GM10248 (cell line): ENCODE data around the gene MYORG.
A peak's percentile ranks its signal among the peaks of the same experiment; 100 is the strongest.

Experiments used
- CTCF ChIA-PET: fragments of 300-600 bp; sonication (Branson Sonifier 250); formaldehyde crosslinking; extraction: SDS; loops from one replicate; lab custom pipeline; 2021; ENCODE audit warnings: antibody characterized with exemption; lab: Yijun Ruan, JAX
- POLR2A ChIA-PET: fragments of 350-650 bp; sonication (Branson Sonifier 250); formaldehyde crosslinking; extraction: SDS; loops from one replicate; lab custom pipeline; 2020; ENCODE audit warnings: antibody characterized with exemption; lab: Yijun Ruan, JAX
- DNase-seq: peaks from one replicate; pipeline ENCODE4 v3.0.0; 2012; ENCODE audit errors: extremely low spot score
- CTCF ChIP-seq: IDR thresholded peaks from 2 replicates; pipeline ENCODE4 v1.5.1; 2012; ENCODE audit warnings: mild to moderate bottlenecking, low read depth; ENCODE audit errors: extremely low read depth, missing control alignments, control extremely low read depth

MYORG gene

GRCh38 chr9:34331196-34331595, 45.5 kb downstream of the MYORG start:
- TF ChIP-seq CTCF = no peak
- POLR2A ChIA-PET = no interaction called here
- CTCF ChIA-PET = interaction anchor here (1.2 to 8.0 kb wide), 7 partner anchors 10 to 263 kb away, joined by 3 to 162 read pairs (median 11); partner anchors contain the start of gene MYORG
- DNase-seq = no peak

GRCh38 chr9:34328987-34329832, 47.5 kb downstream of the MYORG start, which contains the start of the genes KIF24 and NUDT2:
Gene KIF24, minus strand, starts transcription at chr9:34329268. Its CDS starts 17,922 bp downstream, at chr9:34311346.
Gene NUDT2, plus strand, starts transcription at chr9:34329569. Its CDS starts 9,471 bp downstream, at chr9:34339040.
- no peak for TF ChIP-seq CTCF
- POLR2A ChIA-PET = no interaction called here
- DNase-seq = peak; percentile 96
- CTCF ChIA-PET = no interaction called here

DNA sequence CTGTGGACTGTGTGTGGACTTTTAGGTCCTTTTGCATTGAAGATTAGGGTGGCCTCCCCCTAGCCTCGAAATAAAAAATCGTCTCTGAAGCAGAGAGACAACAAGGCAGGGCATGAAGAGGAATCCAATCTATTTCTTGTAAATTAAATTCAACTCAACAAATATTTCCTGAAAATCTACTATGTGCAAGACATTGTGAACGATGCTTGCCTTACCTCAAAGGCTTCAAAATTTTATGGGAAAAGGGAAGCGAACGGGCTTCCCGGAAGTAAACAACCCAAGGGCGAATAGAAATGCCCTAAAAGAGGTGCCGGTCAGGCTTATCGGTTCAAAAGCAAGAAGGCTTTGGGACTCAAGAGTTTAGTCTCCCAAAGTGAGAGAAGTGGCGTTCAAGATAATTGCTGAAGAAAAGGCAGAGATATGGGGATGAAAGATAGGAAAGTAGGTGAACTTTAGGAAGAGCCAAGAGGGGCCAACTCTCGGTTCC, 48.2 kb downstream of the MYORG start:
- DNase-seq = no peak
- CTCF ChIA-PET = interaction anchor here (1.2 to 1.9 kb wide), 2 partner anchors 10 to 48 kb away, joined by 5 to 9 read pairs; partner anchors contain the start of gene MYORG
- no peak for TF ChIP-seq CTCF
- POLR2A ChIA-PET = no interaction called here

GRCh38 chr9:34326690-34327089, 50.0 kb downstream of the MYORG start:
- no peak for DNase-seq
- ChIA-PET POLR2A (no interaction called here), CTCF (interaction anchor here (1.9 kb wide), 1 partner anchor 50 kb away, joined by 9 read pairs; the partner anchor contains the start of gene MYORG)
- no peak for TF ChIP-seq CTCF

DNA sequence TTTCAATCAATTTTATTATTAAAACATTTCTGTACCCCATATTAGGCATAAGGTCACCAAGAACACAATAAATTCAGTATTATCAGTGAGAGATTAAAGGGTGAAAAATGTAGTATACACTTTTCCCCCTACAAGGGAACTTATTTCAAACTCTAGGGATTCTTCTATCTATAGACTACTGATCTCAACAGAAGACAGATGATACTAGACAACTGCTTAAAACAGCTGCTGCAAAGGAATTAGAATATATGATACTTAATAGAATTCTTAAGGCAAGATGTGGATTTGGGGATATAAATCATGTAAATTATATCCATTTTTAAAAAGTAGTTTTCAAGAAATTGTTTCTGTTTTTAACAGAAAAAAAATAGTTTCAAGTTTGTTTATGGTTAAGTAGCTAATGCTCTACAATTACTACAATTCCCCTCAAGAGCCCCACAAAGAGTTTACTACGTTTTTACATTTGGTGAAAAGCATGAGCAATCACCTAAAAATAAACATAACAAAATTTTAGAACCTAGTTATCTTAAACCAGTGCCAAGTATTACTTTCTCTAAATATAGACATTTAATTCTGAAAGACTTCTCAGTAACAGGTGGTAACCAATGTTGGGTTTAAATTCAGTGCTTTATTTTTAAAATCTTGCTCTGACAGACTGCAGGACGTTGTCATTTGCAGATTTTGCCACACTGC, 53.7 kb downstream of the MYORG start:
- POLR2A ChIA-PET = no interaction called here
- TF ChIP-seq CTCF = no peak
- no peak for DNase-seq
- CTCF ChIA-PET = no interaction called here

GRCh38 chr9:34321451-34321850, 55.2 kb downstream of the MYORG start:
- no peak for TF ChIP-seq CTCF
- ChIA-PET POLR2A (no interaction called here), CTCF (interaction anchor here (0.7 kb wide), 1 partner anchor 10 kb away, joined by 3 read pairs; no protein-coding TSS in a partner anchor)
- no peak for DNase-seq
